Measurements from ENCODE around the gene JAK1.

DNA sequence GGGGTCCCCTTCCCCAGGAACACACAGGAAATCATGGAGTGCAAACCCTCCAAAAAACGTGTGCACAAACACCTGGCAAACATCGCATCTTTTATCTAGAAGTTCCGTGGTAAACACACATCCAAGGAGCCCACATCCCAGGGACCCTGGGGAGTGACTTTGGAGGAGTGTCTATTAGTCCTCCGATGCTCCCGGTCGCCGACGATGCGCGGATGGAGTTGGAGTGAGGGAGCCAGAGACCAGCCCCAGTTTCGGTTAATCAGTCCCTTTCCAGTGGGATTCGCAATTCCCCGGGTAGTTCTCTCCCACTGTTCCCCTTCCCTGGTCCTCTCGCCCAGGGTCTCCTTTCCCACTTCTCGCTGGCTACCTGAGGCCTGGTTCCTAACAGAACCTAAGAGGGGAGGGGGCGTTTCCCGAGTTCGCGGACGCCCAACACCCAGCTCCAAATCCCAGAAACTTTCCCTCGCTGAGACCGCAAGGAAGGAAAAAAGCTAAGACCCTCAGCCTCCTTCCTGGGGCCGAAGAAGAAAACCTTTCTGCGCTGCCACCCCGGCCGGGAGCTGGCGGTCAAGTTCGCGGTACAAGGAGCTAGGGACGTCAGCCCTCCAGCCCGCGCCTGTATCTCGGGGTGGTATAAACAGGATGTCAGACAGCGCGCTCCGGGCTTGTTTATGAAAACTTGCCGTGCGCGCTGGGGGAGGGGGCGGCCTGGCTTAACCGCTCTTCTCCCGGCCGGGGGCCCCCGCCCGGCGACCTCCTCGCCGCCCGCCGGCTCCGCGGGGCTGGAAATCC lies 787 bp downstream of the JAK1 start:
- TF ChIP-seq TCF12 (IDR thresholded peaks at IDR 0.05; ENCODE audit: low read depth) (peak; percentile 20; the same call in 1 of the 2 replicates), CEBPB (IDR thresholded peaks at IDR 0.05) (no peak), TAF1 (IDR thresholded peaks at IDR 0.05; ENCODE audit: low read depth) (no peak), RAD21 (IDR thresholded peaks at IDR 0.05; ENCODE audit: low read depth) (no peak)
- TF ChIP-seq, protein P1, sequence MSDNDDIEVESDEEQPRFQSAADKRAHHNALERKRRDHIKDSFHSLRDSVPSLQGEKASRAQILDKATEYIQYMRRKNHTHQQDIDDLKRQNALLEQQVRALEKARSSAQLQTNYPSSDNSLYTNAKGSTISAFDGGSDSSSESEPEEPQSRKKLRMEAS (IDR thresholded peaks at IDR 0.05): no peak

All from Ishikawa (cell line).